ENCODE data around the gene ZNF346. TPM values are rescaled to one million over a fixed set of nuclear protein-coding genes. Genes with fewer than 3 reads are reported as not detected.

The ZNF346 gene
- total RNA-seq, 1 donor from 2014 or later, result 48.6 TPM

DNA sequence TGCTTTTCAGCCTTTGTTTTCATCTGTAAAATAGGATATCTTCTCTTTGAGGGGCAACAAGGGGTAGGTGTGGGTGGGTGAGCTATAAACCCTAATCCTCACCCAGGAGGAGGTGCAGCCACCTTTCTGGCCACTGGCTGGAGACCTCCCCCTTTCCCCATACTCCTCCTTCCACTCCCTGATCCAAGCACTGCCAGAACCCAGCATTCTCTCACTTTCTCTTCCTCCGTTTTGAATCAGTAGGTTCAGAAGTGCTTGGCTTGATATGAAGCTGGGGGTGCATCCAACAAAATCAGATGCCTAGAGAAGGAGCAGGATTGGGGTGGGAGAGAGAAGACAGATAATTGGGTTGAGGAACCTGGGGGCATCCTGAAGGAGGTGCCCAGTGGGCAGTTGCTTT is 104.3 kb downstream of the ZNF346 start:
- Mint-ChIP-seq H3K4me3 (no peak overlapping the region), H3K27me3 (ENCODE audit: low read depth) (no peaks in the 10 kb centered on the region), H3K36me3 (no peaks in the 10 kb centered on the region), H3K27ac (no peak overlapping the region), H3K9me3 (no peaks in the 10 kb centered on the region), H3K4me1 (no peaks in the 10 kb centered on the region)
- TF ChIP-seq, protein P1, sequence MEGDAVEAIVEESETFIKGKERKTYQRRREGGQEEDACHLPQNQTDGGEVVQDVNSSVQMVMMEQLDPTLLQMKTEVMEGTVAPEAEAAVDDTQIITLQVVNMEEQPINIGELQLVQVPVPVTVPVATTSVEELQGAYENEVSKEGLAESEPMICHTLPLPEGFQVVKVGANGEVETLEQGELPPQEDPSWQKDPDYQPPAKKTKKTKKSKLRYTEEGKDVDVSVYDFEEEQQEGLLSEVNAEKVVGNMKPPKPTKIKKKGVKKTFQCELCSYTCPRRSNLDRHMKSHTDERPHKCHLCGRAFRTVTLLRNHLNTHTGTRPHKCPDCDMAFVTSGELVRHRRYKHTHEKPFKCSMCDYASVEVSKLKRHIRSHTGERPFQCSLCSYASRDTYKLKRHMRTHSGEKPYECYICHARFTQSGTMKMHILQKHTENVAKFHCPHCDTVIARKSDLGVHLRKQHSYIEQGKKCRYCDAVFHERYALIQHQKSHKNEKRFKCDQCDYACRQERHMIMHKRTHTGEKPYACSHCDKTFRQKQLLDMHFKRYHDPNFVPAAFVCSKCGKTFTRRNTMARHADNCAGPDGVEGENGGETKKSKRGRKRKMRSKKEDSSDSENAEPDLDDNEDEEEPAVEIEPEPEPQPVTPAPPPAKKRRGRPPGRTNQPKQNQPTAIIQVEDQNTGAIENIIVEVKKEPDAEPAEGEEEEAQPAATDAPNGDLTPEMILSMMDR (IDR thresholded peaks at IDR 0.05; ENCODE audit: unreplicated experiment), result no peak
- DNase-seq (ENCODE audit: low spot score in 2 of 2, unreplicated experiment in 2 of 2), result no peak

DNA sequence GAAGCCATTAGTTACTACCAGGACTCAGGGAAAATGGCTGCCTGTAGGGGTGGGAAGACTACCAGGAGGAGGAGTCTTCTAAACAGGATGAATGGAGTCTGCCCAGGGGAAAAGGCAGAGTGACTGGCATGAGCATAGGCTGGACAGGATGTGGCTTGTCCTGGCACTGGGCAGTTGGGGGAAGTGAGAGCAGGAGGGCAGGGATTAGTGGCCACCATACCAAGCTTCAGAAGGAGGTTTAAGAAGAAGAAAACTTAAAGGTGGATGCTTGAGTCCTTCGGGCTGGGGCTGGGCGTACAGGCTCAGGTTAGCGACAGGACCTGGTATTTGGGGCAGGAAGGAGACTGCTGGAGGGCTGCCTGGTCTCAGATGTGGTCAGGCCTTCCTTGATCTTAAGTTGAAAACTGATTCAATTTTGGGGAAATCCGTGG is 106.1 kb downstream of the ZNF346 start:
- H3K4me1 Mint-ChIP-seq, result no peaks in the 10 kb centered on the region
- no peak for DNase-seq (ENCODE audit: low spot score in 2 of 2, unreplicated experiment in 2 of 2)
- TF ChIP-seq, protein P1 (IDR thresholded peaks at IDR 0.05; ENCODE audit: unreplicated experiment), result no peak
- no peaks in the 10 kb centered on the region for H3K9me3 Mint-ChIP-seq
- H3K4me3 Mint-ChIP-seq, result no peak overlapping the region
- H3K27me3 Mint-ChIP-seq (ENCODE audit: low read depth), result no peaks in the 10 kb centered on the region
- no peaks in the 10 kb centered on the region for H3K36me3 Mint-ChIP-seq
- H3K27ac Mint-ChIP-seq, result no peak overlapping the region

DNA sequence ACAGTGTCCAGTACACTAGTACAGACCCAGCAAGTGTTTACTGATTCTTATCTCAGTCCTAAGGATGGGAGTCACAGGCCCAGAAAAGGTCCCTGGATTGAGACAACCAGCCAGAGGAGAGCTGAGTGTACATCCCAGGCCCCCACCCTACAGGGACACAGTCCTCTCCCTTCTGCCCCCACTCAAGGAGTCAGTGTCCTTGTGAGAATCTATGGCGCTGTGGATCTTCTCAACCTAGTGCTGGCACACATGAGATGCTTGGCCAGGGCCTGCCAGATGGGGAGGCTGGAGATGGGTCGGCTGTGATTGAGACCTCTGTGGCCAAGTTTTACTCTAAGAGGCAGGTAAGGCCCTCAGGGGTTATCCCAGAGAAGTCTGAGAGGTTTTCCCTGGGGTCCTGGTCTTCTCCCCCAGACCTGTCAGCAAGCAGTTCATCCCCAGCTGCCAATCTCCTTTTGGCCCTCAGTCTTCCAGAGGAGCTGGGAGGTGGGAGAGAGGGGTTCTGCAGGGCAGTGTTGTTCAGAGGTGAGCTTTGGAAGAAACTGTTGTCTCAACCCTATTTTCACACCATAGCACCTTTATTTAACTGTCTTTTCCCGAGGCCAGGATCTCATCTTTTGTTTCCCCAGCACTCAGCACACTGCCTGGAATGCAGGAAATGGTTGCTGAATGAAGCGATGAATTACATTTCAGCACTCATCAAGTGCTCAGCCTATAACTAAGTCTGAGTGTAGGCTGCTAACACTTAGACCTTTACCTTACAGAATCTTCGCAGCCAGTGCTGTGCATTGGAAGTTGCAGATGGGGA is 107.9 kb downstream of the ZNF346 start:
- Mint-ChIP-seq H3K4me1 (peaks cover 10% of the 10 kb centered on the region), H3K4me3 (no peak overlapping the region), H3K36me3 (peaks cover 2% of the 10 kb centered on the region), H3K27me3 (ENCODE audit: low read depth) (no peaks in the 10 kb centered on the region), H3K27ac (no peak overlapping the region), H3K9me3 (no peaks in the 10 kb centered on the region)
- DNase-seq (ENCODE audit: low spot score in 2 of 2, unreplicated experiment in 2 of 2), result no peak
- TF ChIP-seq, protein P1 (IDR thresholded peaks at IDR 0.05; ENCODE audit: unreplicated experiment), result no peak

Other genes starting within 250 kb of the ZNF346 start
- 0.11 TPM in 1 of 3 replicates, not detected in the others for gene UNC5A, start 212.1 kb upstream of the ZNF346 start, total RNA-seq
- 0.18 to 0.60 TPM (median 0.29 TPM) in 3 replicates for gene HK3, start 123.3 kb upstream of the ZNF346 start, total RNA-seq
- gene UIMC1, start 15.9 kb upstream of the ZNF346 start, total RNA-seq, result 45.2 to 49.8 TPM (median 45.2 TPM) in 3 replicates
- gene FGFR4, start 64.2 kb downstream of the ZNF346 start, total RNA-seq, result 4.7 to 8.0 TPM (median 5.9 TPM) in 3 replicates
- 153 to 164 TPM (median 161 TPM) in 3 replicates for gene NSD1, start 111.1 kb downstream of the ZNF346 start, total RNA-seq